Measurements from ENCODE around the gene NRAS.
"Not testable (repeated sequence)": the region's sequence is repeated elsewhere in the genome, so short reads cannot be mapped to it uniquely, and the experiment has no call there.

The NRAS gene

DNA sequence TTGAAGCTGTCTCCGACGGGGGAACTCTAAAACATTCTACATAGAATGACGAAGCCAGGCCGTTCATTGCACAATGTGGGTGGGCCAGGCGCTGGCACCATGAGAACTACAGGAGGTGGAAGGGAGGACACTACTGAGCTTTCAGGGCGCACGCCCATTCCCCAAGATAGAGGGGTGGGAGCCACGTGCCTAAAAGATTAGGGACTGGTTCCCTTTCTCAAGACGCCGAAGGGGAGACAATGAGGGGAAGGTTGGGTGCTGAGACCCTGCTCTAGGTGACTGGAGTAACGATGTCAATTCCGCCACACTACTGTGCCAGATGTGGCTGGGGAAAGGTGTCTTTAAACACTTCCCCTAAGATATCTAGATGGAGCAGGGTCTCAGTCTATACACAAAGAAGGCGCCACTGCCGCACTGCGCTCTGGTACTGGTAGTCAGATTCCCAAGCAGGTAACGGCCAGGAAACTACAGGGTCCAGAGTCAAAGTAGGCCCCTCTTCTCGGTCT is 40.4 kb upstream of the NRAS start:
- Histone ChIP-seq H3K36me3 (ENCODE audit: low read depth) (peaks cover 28% of the 10 kb centered on the region), H3K9me3 (ENCODE audit: severe bottlenecking) (no peaks in the 10 kb centered on the region), H3K4me1 (ENCODE audit: insufficient read depth, poor library complexity, severe bottlenecking) (peaks cover 12% of the 10 kb centered on the region), H3K4me3 (ENCODE audit: severe bottlenecking) (peak overlapping the region; percentile 88), H3K27ac (ENCODE audit: poor library complexity, severe bottlenecking) (peak overlapping the region; percentile 74), H3K27me3 (ENCODE audit: insufficient read depth, poor library complexity, severe bottlenecking) (no peaks in the 10 kb centered on the region)
- TF ChIP-seq, protein P1, sequence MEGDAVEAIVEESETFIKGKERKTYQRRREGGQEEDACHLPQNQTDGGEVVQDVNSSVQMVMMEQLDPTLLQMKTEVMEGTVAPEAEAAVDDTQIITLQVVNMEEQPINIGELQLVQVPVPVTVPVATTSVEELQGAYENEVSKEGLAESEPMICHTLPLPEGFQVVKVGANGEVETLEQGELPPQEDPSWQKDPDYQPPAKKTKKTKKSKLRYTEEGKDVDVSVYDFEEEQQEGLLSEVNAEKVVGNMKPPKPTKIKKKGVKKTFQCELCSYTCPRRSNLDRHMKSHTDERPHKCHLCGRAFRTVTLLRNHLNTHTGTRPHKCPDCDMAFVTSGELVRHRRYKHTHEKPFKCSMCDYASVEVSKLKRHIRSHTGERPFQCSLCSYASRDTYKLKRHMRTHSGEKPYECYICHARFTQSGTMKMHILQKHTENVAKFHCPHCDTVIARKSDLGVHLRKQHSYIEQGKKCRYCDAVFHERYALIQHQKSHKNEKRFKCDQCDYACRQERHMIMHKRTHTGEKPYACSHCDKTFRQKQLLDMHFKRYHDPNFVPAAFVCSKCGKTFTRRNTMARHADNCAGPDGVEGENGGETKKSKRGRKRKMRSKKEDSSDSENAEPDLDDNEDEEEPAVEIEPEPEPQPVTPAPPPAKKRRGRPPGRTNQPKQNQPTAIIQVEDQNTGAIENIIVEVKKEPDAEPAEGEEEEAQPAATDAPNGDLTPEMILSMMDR (IDR thresholded peaks at IDR 0.05; ENCODE audit: poor library complexity, severe bottlenecking), result no peak
- peak; percentile 38 for ATAC-seq (ENCODE audit: low read depth)
- DNase-seq (ENCODE audit: low spot score), result no peak

DNA sequence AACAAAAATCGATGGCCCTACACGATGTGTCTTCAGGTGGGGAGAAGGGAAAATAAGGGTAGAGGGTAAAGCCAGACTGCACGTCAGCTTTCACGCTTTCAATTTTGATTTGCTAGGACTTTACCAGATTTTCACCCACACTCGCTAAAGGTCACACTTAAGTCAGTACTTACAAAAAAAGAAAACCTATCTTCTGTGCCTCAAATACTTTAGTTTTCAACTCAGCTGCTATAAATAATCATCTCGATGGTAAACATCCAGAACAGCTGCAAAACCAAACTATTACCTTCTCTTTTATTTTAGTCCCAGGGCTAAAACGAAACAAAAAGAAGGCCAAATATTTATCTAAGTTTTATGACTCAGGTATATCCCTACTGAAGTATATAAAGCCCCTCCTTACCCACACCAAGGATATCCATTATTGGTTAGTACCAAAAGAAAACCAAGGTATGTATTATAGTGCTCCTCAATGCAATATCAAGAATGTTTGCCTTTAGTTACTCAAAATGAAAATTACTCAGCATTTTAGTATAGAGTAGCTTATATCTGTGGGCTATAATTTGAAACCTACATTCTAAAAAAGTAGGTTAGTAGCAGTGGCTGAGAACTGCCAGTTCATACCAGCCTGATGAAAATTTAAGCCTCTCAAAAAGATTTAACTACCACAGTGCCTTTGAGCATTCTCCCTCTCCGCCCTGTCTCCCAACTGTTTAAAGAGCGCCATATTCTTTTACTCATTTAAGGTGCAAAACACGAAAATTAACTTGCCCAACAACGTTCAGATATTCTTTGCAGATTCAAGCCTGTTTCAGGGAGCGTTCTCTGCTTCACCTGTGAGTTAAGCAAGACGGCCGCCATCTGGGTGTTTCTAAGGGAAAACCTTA is 39.7 kb upstream of the NRAS start:
- Histone ChIP-seq H3K4me1 (ENCODE audit: insufficient read depth, poor library complexity, severe bottlenecking) (peaks cover 12% of the 10 kb centered on the region), H3K27ac (ENCODE audit: poor library complexity, severe bottlenecking) (peak overlapping the region; percentile 74), H3K9me3 (ENCODE audit: severe bottlenecking) (no peaks in the 10 kb centered on the region), H3K36me3 (ENCODE audit: low read depth) (peaks cover 29% of the 10 kb centered on the region), H3K27me3 (ENCODE audit: insufficient read depth, poor library complexity, severe bottlenecking) (no peaks in the 10 kb centered on the region), H3K4me3 (ENCODE audit: severe bottlenecking) (peak overlapping the region; percentile 88)
- ATAC-seq (ENCODE audit: low read depth) (no peak), DNase-seq (ENCODE audit: low spot score) (no peak)
- TF ChIP-seq, protein P1 (IDR thresholded peaks at IDR 0.05; ENCODE audit: poor library complexity, severe bottlenecking), result no peak

DNA sequence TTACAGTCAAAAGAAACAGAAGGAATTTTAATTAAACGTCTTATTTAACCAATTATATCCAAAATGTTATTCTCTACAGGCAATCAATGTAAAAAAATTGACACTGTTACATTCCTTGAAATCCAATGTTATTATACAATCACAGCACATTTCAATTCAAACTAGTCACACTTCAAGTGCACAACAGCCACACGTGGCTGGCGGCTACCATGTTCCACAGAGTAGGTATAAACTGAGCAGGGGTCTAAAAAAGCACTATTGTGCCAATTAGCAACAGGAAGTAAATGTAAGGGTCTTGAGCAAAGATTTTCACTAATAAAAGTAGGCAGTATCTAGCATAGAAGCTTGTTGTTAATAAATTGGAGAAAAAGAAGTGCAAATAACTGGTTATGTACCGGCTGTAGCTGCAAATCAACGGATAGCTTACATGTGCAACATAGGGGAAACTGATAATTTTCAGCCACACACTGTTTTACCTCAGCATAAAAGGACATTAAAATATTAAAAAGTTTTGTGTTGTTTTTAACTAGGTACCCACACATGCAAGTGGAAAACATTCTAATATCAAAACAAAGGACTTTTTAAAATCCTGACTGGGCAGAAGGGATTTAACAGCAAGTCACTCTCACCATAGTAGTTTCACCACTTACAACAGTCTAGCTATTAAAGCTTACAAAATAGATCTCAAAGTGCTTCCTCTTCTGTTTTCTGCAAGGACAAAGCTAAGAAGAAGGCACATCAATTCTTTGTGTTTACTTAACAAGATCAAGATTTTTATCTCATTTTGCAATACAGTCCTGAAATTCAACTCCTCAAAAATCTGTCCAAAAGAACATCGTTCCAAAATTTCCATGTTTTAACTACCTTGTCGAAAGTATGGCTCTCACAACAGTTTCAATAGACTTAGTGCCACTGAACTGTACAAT is 38.7 kb upstream of the NRAS start:
- peak overlapping the region; percentile 88 for H3K4me3 ChIP-seq (ENCODE audit: severe bottlenecking)
- no peak for ATAC-seq (ENCODE audit: low read depth)
- no peaks in the 10 kb centered on the region for H3K9me3 ChIP-seq (ENCODE audit: severe bottlenecking)
- peaks cover 39% of the 10 kb centered on the region for H3K36me3 ChIP-seq (ENCODE audit: low read depth)
- TF ChIP-seq, protein P1 (IDR thresholded peaks at IDR 0.05; ENCODE audit: poor library complexity, severe bottlenecking), result no peak
- no peak for DNase-seq (ENCODE audit: low spot score)
- H3K27ac ChIP-seq (ENCODE audit: poor library complexity, severe bottlenecking), result no peak overlapping the region
- H3K27me3 ChIP-seq (ENCODE audit: insufficient read depth, poor library complexity, severe bottlenecking), result no peaks in the 10 kb centered on the region
- peaks cover 20% of the 10 kb centered on the region for H3K4me1 ChIP-seq (ENCODE audit: insufficient read depth, poor library complexity, severe bottlenecking)

DNA sequence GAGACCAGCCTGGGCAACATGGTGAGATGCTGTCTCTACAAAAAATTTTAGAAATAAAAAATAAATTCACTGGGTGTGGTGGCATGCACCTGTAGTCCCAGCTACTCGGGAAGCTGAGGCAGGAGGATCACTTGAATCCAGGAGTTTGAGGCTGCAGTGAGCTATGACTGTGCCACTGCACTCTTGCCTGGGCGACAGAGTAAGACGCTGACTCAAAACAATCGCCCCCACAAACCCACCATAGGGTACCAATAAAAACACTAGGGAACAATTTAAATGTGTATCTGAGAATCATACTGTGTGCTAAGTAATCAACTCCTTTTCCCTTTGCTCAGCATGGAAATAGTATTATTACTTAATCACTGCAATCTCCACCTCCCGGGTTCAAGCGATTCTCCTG is 37.1 kb upstream of the NRAS start:
- H3K4me3 ChIP-seq (ENCODE audit: severe bottlenecking); ATAC-seq (ENCODE audit: low read depth); H3K9me3 ChIP-seq (ENCODE audit: severe bottlenecking); DNase-seq (ENCODE audit: low spot score); H3K27me3 ChIP-seq (ENCODE audit: insufficient read depth, poor library complexity, severe bottlenecking); H3K27ac ChIP-seq (ENCODE audit: poor library complexity, severe bottlenecking): not testable (repeated sequence)
- H3K4me1 ChIP-seq (ENCODE audit: insufficient read depth, poor library complexity, severe bottlenecking), result peaks cover 20% of the 10 kb centered on the region
- H3K36me3 ChIP-seq (ENCODE audit: low read depth), result peaks cover 54% of the 10 kb centered on the region

DNA sequence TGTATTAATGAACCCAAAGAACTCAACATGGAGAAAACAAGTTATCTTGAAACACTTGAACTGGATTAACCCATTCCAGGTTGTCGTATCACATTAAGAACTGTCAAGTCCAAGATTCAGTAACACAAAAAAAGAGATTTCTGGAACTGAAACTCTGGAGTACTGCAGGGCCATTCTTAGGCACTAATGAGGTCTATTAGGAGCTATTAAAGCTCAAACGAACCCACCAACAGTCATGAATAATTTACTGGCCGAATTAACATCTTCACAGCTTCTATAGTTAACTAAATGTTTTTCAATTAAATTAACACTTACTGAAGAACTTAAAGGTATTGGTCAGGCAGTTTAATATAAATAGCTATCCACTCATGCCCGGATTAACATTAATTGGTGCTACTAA is 36.6 kb upstream of the NRAS start:
- DNase-seq (ENCODE audit: low spot score) (no peak), ATAC-seq (ENCODE audit: low read depth) (no peak)
- Histone ChIP-seq H3K27me3 (ENCODE audit: insufficient read depth, poor library complexity, severe bottlenecking) (no peaks in the 10 kb centered on the region), H3K4me3 (ENCODE audit: severe bottlenecking) (no peak overlapping the region), H3K9me3 (ENCODE audit: severe bottlenecking) (no peaks in the 10 kb centered on the region), H3K27ac (ENCODE audit: poor library complexity, severe bottlenecking) (no peak overlapping the region), H3K4me1 (ENCODE audit: insufficient read depth, poor library complexity, severe bottlenecking) (peaks cover 15% of the 10 kb centered on the region), H3K36me3 (ENCODE audit: low read depth) (peaks cover 60% of the 10 kb centered on the region)
- TF ChIP-seq, protein P1 (IDR thresholded peaks at IDR 0.05; ENCODE audit: poor library complexity, severe bottlenecking), result no peak
